ENCODE measurements around the gene MPZL3.

The MPZL3 gene

DNA sequence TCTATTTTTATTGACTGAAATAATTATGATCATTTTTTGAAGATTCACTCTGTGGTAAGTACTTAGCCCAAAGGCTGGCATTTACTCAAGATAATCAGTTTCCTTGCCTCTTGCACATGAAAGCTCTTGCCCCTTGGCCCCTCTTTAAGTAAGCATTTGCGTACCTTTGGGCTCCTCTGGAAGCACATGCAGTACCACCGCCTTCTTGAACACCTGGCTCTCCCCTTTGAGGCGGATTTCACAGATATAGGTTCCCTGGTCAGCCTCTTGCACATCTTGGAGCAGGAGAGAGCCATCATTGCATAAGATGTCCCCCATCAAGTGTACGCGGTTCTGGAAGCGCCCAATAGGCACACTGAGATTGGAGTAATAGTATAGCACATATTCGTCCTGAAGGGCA is 41.8 kb downstream of the MPZL3 start:
- H3K4me2 ChIP-seq (ENCODE audit: low read length), result no peak overlapping the region
- no peak overlapping the region for H2AFZ ChIP-seq
- H3K27ac ChIP-seq, result no peak overlapping the region
- H3K9me3 ChIP-seq (ENCODE audit: control insufficient read depth, low read length), result no peaks in the 10 kb centered on the region
- H3K4me1 ChIP-seq, result no peaks in the 10 kb centered on the region
- H3K27me3 ChIP-seq (ENCODE audit: control insufficient read depth, insufficient read depth, low read length), result no peaks in the 10 kb centered on the region
- no peak overlapping the region for H3K4me3 ChIP-seq (ENCODE audit: low read depth, low read length)
- H3K36me3 ChIP-seq (ENCODE audit: control insufficient read depth, insufficient read depth, low read length), result no peaks in the 10 kb centered on the region
- H3K79me2 ChIP-seq, result no peaks in the 10 kb centered on the region
- TF ChIP-seq, protein P1, sequence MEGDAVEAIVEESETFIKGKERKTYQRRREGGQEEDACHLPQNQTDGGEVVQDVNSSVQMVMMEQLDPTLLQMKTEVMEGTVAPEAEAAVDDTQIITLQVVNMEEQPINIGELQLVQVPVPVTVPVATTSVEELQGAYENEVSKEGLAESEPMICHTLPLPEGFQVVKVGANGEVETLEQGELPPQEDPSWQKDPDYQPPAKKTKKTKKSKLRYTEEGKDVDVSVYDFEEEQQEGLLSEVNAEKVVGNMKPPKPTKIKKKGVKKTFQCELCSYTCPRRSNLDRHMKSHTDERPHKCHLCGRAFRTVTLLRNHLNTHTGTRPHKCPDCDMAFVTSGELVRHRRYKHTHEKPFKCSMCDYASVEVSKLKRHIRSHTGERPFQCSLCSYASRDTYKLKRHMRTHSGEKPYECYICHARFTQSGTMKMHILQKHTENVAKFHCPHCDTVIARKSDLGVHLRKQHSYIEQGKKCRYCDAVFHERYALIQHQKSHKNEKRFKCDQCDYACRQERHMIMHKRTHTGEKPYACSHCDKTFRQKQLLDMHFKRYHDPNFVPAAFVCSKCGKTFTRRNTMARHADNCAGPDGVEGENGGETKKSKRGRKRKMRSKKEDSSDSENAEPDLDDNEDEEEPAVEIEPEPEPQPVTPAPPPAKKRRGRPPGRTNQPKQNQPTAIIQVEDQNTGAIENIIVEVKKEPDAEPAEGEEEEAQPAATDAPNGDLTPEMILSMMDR (IDR thresholded peaks at IDR 0.05), result no peak
- H3K9ac ChIP-seq, result no peak overlapping the region

GRCh38 chr11:118209033-118209432 is 43.1 kb downstream of the MPZL3 start:
- Histone ChIP-seq H3K79me2 (no peaks in the 10 kb centered on the region), H3K4me2 (ENCODE audit: low read length) (no peak overlapping the region), H3K27ac (no peak overlapping the region), H3K4me3 (ENCODE audit: low read depth, low read length) (no peak overlapping the region), H3K27me3 (ENCODE audit: control insufficient read depth, insufficient read depth, low read length) (no peaks in the 10 kb centered on the region), H3K4me1 (no peaks in the 10 kb centered on the region), H3K36me3 (ENCODE audit: control insufficient read depth, insufficient read depth, low read length) (no peaks in the 10 kb centered on the region), H3K9me3 (ENCODE audit: control insufficient read depth, low read length) (no peaks in the 10 kb centered on the region), H3K9ac (no peak overlapping the region), H2AFZ (no peak overlapping the region)
- TF ChIP-seq, protein P1 (IDR thresholded peaks at IDR 0.05), result no peak

DNA sequence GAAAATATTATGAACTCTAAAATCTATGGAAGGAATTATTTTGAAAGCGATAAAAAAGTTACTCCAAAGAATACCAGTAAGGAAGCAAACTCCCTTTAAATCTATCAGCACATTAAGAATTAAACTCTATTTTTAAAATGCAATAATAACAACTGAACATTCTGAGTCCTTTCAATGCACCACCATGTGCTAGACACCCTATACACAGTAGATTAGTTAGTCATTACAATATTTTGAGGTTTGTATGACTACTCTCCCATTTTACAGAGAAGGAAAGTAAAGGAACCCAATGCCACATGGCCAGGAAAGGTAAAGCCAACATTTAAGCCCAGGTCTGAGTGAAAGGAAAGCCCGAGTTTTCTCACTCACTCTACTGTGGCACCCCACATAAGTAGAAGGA is 45.1 kb downstream of the MPZL3 start:
- Histone ChIP-seq H3K9ac (no peak overlapping the region), H2AFZ (no peak overlapping the region), H3K9me3 (ENCODE audit: control insufficient read depth, low read length) (no peaks in the 10 kb centered on the region), H3K4me1 (no peaks in the 10 kb centered on the region), H3K79me2 (no peaks in the 10 kb centered on the region), H3K4me2 (ENCODE audit: low read length) (no peak overlapping the region), H3K27me3 (ENCODE audit: control insufficient read depth, insufficient read depth, low read length) (no peaks in the 10 kb centered on the region), H3K27ac (no peak overlapping the region), H3K4me3 (ENCODE audit: low read depth, low read length) (no peak overlapping the region), H3K36me3 (ENCODE audit: control insufficient read depth, insufficient read depth, low read length) (no peaks in the 10 kb centered on the region)
- TF ChIP-seq, protein P1 (IDR thresholded peaks at IDR 0.05), result no peak

DNA sequence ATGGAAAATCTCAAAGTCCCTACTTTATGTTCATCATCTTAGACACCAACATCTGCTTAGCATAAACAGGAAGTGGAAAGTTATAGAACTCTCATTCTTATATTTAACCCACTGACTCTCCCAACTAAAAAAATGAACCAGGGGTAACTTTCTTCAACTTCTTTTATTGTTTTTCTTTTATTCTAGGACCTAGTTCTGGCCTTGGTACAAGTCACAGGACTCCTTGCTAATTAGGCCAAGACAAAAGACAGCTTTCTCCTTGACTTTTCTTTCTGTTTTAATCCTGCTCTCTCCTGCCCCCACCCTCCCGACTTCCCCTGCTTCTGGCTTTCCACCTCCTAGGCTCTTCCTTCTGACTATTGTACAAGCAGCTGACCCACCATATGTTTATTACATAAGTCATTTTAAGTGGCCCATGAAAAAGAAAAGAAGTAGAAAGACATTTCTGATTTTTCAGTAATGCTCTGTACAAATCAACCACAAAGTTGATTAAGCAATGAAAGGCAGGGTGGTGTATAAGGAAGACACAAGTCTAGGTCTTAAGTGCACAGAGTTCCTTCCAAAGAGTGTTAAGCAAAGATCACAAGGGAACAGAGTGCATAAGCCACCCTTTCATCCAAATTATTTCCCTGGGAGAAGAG is 45.7 kb downstream of the MPZL3 start:
- Histone ChIP-seq H3K9me3 (ENCODE audit: control insufficient read depth, low read length) (no peaks in the 10 kb centered on the region), H3K27ac (no peak overlapping the region), H2AFZ (no peak overlapping the region), H3K4me3 (ENCODE audit: low read depth, low read length) (no peak overlapping the region), H3K9ac (no peak overlapping the region), H3K27me3 (ENCODE audit: control insufficient read depth, insufficient read depth, low read length) (no peaks in the 10 kb centered on the region), H3K4me2 (ENCODE audit: low read length) (no peak overlapping the region), H3K4me1 (no peaks in the 10 kb centered on the region), H3K36me3 (ENCODE audit: control insufficient read depth, insufficient read depth, low read length) (no peaks in the 10 kb centered on the region), H3K79me2 (no peaks in the 10 kb centered on the region)
- TF ChIP-seq, protein P1 (IDR thresholded peaks at IDR 0.05), result no peak
